Smooth muscle cell (in vitro differentiated cells): ENCODE measurements around the gene WDR90. TPM values are rescaled to one million over a fixed set of nuclear protein-coding genes. Genes with fewer than 3 reads are reported as not detected.

ENCODE experiments used
- DNase-seq: peaks from one replicate; lab custom pipeline; 2025; ENCODE audit not compliant: unreplicated experiment; lab: John Stamatoyannopoulos, UW
- H2AFZ ChIP-seq: fragments of 200-600 bp; sonication (generic); 2 replicates; pipeline ENCODE4 v1.6.0; 2016; ENCODE audit warnings: antibody characterized with exemption, low read depth, mild to moderate bottlenecking
- H3F3A ChIP-seq: fragments of 200-600 bp; sonication (generic); 2 replicates; pipeline ENCODE4 v1.6.0; 2017; ENCODE audit warnings: antibody characterized with exemption, low read depth
- H3K27ac ChIP-seq: fragments of 200-600 bp; sonication (generic); 2 replicates; pipeline ENCODE4 v1.5.1; 2016; ENCODE audit warnings: low read depth, mild to moderate bottlenecking
- H3K27me3 ChIP-seq: fragments of 200-600 bp; sonication (generic); 2 replicates; pipeline ENCODE4 v1.6.1; 2016; ENCODE audit warnings: low read depth, mild to moderate bottlenecking
- H3K36me3 ChIP-seq: fragments of 200-600 bp; sonication (generic); 2 replicates; pipeline ENCODE4 v1.5.1; 2016; ENCODE audit warnings: low read depth
- H3K4me1 ChIP-seq: fragments of 200-600 bp; sonication (generic); 2 replicates; pipeline ENCODE4 v1.5.1; 2016; ENCODE audit warnings: low read depth
- H3K4me2 ChIP-seq: fragments of 200-600 bp; sonication (generic); 2 replicates; pipeline ENCODE4 v1.6.0; 2016; ENCODE audit warnings: mild to moderate bottlenecking
- H3K4me3 ChIP-seq: fragments of 200-600 bp; sonication (generic); 2 replicates; pipeline ENCODE4 v1.5.1; 2016; ENCODE audit warnings: mild to moderate bottlenecking
- H3K79me2 ChIP-seq: fragments of 200-600 bp; sonication (generic); 2 replicates; pipeline ENCODE4 v1.6.0; 2016; ENCODE audit warnings: low read depth, mild to moderate bottlenecking
- H3K9ac ChIP-seq: fragments of 200-600 bp; sonication (generic); 2 replicates; pipeline ENCODE4 v1.6.0; 2016; ENCODE audit warnings: low read depth
- H3K9me3 ChIP-seq: fragments of 200-600 bp; sonication (generic); replicated peaks from 2 replicates; pipeline ENCODE4 v1.5.1; 2016; ENCODE audit warnings: low read depth
- H4K20me1 ChIP-seq: fragments of 200-600 bp; sonication (generic); 2 replicates; pipeline ENCODE4 v1.6.0; 2016; ENCODE audit warnings: low read depth
- WGBS: methylation state at CpG from one replicate; pipeline ENCODE4 v1.1.7; 2016; ENCODE audit warnings: low lambda C conversion rate; 5-methylcytosine and 5-hydroxymethylcytosine counted together
- polyA plus RNA-seq: library from polyadenylated mRNA; unstranded; fragments of >200 nt; fragmentation: Nextera tagmentation; extraction: Ambion mirVana; gene quantifications from 2 replicates; pipeline ENCODE4 v1.2.1, GENCODE V29; 2016
- total RNA-seq: library from RNA; depleted of rRNA; stranded (reverse); fragments of >200 nt; gene quantifications from 2 replicates; pipeline ENCODE4 v1.2.3, GENCODE V29; 2014
- TF ChIP-seq, protein P1 (sequence below): fragments of 200-600 bp; sonication (generic); IDR thresholded peaks from 2 replicates; pipeline ENCODE4 v1.5.1; 2017; ENCODE audit warnings: borderline replicate concordance, mild to moderate bottlenecking, antibody characterized with exemption; ENCODE audit not compliant: insufficient read depth, poor library complexity, severe bottlenecking

Gene WDR90
- total and polyA plus RNA-seq, 2 experiments from 2014 or later, result 8.4 to 10.4 TPM

DNA sequence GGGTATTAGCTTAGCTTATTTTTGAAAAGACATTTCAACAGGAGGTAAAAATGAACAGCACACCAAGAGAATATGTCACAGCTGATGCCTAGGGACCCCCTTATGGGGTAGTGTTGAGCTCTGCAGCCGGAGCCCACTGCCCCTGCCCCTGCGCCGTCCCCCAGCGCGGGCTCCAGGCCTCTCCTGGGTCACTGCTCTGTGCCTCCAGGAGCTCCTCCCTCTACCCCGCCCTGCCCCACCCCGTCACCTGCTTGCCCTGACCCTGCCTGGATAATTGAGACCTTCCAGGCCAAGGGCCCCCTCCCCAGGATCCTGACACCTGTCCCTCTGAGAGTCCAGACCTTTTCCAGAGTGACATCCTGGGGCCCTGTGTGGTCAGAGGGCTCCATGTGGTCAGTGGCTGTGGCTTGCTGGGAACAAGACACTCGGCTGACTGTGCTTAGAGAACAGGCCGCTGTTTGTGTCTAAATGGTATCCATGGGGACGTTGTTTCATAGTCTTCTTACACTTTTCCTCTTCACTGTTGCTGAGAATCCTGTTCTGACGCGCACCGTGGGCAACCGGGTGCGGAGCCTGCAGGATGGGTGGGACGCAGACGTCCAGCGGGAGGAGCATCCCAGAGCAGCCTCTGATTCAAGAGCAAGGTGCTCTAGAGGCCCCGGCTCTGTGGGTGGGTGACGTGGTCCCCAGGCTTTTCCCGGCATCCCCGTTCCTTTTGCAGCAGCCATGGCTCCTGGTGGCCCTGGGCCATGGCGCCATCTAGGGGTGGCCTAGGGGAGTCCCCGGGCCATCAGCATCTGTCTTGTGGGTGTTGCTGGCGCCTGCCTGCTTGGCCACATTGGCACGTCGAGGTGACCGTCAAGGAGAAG, 38.4 kb upstream of the WDR90 start:
- H3K27me3 ChIP-seq, result no peaks in the 10 kb centered on the region
- no peaks in the 10 kb centered on the region for H3K4me1 ChIP-seq
- no peak overlapping the region for H2AFZ ChIP-seq
- TF ChIP-seq, protein P1, sequence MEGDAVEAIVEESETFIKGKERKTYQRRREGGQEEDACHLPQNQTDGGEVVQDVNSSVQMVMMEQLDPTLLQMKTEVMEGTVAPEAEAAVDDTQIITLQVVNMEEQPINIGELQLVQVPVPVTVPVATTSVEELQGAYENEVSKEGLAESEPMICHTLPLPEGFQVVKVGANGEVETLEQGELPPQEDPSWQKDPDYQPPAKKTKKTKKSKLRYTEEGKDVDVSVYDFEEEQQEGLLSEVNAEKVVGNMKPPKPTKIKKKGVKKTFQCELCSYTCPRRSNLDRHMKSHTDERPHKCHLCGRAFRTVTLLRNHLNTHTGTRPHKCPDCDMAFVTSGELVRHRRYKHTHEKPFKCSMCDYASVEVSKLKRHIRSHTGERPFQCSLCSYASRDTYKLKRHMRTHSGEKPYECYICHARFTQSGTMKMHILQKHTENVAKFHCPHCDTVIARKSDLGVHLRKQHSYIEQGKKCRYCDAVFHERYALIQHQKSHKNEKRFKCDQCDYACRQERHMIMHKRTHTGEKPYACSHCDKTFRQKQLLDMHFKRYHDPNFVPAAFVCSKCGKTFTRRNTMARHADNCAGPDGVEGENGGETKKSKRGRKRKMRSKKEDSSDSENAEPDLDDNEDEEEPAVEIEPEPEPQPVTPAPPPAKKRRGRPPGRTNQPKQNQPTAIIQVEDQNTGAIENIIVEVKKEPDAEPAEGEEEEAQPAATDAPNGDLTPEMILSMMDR, result peak; percentile 58
- no peak overlapping the region for H3K4me2 ChIP-seq
- H3K79me2 ChIP-seq, result peaks cover 24% of the 10 kb centered on the region
- no peak overlapping the region for H3K27ac ChIP-seq
- no peak overlapping the region for H3K9ac ChIP-seq
- no peaks in the 10 kb centered on the region for H3F3A ChIP-seq
- H3K9me3 ChIP-seq, result no peaks in the 10 kb centered on the region
- 82% methylated on average over 27 of the region's 28 CpGs for WGBS
- H3K36me3 ChIP-seq, result no peaks in the 10 kb centered on the region
- peaks cover 77% of the 10 kb centered on the region for H4K20me1 ChIP-seq
- DNase-seq, result no peak
- no peak overlapping the region for H3K4me3 ChIP-seq

DNA sequence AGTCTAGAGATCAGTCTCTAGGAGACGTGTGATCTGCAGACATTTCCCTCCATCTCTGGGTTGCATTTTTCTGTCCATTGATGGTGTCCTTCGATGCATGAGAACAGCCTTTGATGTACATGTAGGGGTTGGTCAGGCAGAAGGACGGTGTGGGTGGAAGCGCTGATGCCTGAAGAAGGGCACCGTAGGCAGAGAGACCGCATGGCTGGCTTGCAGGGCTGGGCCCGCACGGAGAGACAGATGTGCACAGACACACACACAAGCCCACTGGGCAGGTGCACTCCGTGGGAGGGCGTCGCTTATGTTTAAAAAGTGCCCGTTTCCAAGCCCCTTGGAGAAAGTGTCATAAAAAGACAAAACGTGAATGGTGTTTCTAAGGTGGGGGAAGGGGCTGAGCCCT, 34.0 kb upstream of the WDR90 start:
- Histone ChIP-seq H3K27ac (no peak overlapping the region), H3K79me2 (peaks cover 7% of the 10 kb centered on the region), H2AFZ (no peak overlapping the region), H3K9ac (no peak overlapping the region), H4K20me1 (peaks cover 71% of the 10 kb centered on the region), H3K9me3 (no peaks in the 10 kb centered on the region), H3K4me1 (no peaks in the 10 kb centered on the region), H3K27me3 (no peaks in the 10 kb centered on the region), H3F3A (no peaks in the 10 kb centered on the region), H3K4me2 (no peak overlapping the region), H3K36me3 (no peaks in the 10 kb centered on the region), H3K4me3 (no peak overlapping the region)
- WGBS, result 95% methylated on average over 13 of the region's 13 CpGs
- TF ChIP-seq, protein P1, result no peak
- DNase-seq, result no peak

DNA sequence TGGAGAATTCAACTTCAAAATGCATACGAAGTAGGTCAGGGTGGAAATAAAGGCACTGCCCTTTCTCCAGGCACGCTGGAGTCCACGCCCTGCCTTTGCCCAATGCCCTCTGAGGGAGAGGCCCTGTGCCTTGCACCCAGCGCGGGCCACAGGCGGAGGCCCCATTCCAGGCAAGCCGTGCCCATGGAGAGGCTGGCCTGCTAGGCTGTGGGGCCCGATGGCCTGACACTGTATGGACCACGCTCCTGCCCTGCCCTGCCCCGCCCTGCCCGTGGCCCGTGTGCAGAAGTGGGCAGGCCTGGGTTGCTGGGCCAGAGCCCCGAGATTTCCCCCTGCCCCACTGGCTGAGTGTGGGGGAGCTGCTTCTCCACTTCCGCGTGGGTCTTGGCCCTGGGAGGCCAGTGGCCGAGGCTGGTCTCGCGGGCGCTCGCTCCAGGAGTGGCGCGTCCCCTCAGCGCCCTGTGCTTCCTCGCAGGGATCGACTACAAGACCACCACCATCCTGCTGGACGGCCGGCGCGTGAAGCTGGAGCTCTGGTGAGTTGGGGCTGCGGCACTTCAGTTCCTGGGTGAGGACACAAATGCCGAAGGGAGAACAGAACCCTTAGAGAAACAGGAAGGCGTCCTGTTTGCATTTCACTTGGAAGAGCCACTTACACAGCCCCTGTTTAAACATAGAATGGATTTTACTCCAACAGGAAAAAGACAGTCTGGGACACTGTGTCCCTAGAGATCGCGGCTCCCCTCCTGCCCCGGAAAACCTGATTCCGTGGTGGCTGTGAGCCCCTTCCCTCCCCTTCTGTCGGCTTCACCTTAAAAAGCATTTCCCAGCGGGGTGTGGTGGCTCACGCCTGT, 32.2 kb upstream of the WDR90 start:
- H3K36me3 ChIP-seq, result no peaks in the 10 kb centered on the region
- DNase-seq, result no peak

More for the DNA sequence above, 32.2 kb upstream of the WDR90 start:
- H3K9me3 ChIP-seq, result no peaks in the 10 kb centered on the region
- no peaks in the 10 kb centered on the region for H3K27me3 ChIP-seq
- no peak overlapping the region for H3K4me2 ChIP-seq
- H3F3A ChIP-seq, result no peaks in the 10 kb centered on the region
- no peak overlapping the region for H2AFZ ChIP-seq
- 97% methylated on average over 39 of the region's 39 CpGs for WGBS
- peaks cover 72% of the 10 kb centered on the region for H4K20me1 ChIP-seq
- H3K4me3 ChIP-seq, result no peak overlapping the region
- H3K9ac ChIP-seq, result no peak overlapping the region
- H3K79me2 ChIP-seq, result peaks cover 3% of the 10 kb centered on the region
- H3K27ac ChIP-seq, result no peak overlapping the region
- TF ChIP-seq, protein P1, result no peak
- peaks cover 4% of the 10 kb centered on the region for H3K4me1 ChIP-seq
